ENCODE results near the gene PDE11A. TPM values are rescaled to one million over a fixed set of nuclear protein-coding genes. Genes with fewer than 3 reads are reported as not detected.

The PDE11A gene
- total RNA-seq, result not detected in 2 replicates

DNA sequence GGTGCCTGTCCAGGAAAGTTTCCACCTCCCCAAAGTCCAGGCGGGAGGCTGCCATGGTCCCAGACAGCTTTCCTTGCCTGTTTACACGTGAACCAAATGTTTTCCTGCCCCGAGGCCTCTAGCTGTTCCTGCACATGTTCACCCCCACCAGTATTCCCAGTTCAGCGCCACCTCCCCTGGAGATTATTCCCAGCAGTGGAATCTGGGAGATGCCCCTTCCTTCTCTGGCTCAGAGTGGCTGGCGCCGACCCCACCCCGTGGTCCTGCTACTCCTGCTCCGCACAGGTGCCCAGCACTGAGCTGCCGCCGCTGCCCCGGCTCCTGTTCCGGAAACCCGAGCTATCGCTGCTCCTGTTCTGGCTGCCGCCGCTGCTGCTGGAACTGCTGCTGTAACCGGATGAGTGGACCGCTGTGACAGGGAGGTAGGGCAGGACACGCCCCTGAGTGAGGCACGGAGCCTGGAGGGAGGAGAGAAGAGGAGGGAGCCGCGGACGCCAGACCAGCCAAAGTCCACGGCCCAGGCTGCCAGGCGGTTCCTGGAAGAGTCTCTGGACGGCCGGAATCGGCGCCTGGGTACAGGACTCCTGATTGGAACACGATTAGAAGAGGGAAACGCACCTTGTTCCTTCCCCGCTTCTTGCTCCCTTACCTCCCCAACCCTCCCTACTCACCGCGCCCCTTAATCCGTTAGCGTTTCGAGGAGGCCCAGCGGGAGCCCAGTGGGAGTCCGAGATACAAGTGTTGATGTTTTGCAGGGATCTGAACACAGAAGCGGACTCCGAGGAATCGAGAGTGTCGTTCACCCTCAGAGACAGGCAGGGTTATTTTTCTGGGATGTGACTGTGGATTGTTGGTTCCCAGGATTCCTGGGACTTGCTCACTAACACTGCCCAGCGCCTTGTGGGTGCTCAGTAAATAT is at the start of gene PDE11A:
Gene PDE11A (minus strand): TSS at position 395 of the 919 bp plus-strand sequence. CDS start 340 bp downstream, at position 55.

GRCh38 chr2:178112202-178113152 is 39.9 kb upstream of the PDE11A start, which contains the start of gene RBM45:
TSS of gene RBM45 (plus strand) at chr2:178112437. CDS start at chr2:178112547, 110 bp downstream.

Other genes with a start within 250 kb of the PDE11A start
- 9.1 and 11.1 TPM in 2 replicates for gene RBM45, start 39.7 kb upstream of the PDE11A start, total RNA-seq
- gene OSBPL6, start 121.7 kb upstream of the PDE11A start, total RNA-seq, result 5.7 and 7.7 TPM in 2 replicates

Data from pericardium fibroblast (primary cell).